Frontal cortex (tissue), 4 donors: ENCODE data around the gene ZNF511. TPM values are rescaled to one million over a fixed set of nuclear protein-coding genes. Genes with fewer than 3 reads are reported as not detected.

Source experiments
- DNase-seq, 2 donors: peaks; one replicate each; pipeline ENCODE4 v3.0.0; 2012; ENCODE audit warnings: low spot score in 2 of 2
- FAIRE-seq: peaks from 2 replicates; lab custom pipeline; 2012; peaks lifted over from hg19 to GRCh38; lab: Jason Lieb, UNC
- total RNA-seq: library from RNA; depleted of rRNA; stranded (reverse); fragments of >200 nt; gene quantifications from one replicate; pipeline ENCODE4 v1.2.3, GENCODE V29; 2014
- donor health status: control.
- donor health status: control.
- donor health status: control.

Gene ZNF511
- total RNA-seq, 1 donor from 2014 or later: 7.3 TPM

DNA sequence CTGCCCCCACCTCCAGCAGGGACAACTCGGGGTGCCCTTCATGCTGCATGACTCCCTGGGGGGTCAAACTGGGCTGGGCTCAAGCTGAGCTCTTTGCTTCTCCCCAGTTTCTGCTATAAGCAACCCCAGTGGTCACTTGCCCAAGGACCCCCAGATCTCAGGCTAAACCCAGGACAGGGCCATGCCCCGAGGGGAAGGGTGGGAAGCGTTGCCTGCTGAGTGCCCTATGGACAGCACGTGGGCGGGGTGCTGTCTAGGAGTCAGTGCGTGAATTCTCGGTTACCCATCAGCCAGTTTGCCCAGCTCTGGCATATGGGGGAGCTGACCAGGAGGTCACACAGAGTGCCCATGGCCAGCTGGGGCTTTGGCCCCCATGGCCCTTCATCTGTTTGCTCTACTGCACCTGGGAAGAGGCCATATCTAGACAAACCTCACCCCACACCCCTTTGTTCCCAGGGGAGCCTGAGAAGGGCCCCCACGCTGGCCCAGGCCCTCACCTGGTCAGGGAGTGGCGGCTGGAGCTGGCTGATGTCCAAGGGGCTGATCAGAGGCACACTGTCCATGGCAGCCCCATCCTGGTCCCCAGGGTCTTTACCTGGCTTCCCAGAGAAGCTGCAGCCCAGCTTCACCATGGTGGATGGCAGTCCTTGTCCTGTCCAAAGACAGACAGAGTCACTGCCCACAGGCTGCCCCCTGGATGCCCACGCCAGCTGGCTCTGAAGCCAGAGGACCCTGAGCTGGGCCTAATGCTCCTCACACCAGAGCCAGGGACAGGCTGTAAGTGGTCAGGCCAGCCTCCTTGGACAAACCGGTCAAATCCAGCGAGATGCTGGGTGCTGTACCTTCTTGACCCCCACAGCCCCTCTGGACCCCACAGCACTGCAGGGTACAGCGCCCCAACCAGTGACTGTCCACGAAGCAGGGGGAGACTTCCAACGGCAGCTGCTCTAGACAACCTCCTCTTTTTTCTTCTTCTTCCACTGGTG is 19.9 kb downstream of the ZNF511 start:
- no peak for FAIRE-seq
- DNase-seq: no peak

DNA sequence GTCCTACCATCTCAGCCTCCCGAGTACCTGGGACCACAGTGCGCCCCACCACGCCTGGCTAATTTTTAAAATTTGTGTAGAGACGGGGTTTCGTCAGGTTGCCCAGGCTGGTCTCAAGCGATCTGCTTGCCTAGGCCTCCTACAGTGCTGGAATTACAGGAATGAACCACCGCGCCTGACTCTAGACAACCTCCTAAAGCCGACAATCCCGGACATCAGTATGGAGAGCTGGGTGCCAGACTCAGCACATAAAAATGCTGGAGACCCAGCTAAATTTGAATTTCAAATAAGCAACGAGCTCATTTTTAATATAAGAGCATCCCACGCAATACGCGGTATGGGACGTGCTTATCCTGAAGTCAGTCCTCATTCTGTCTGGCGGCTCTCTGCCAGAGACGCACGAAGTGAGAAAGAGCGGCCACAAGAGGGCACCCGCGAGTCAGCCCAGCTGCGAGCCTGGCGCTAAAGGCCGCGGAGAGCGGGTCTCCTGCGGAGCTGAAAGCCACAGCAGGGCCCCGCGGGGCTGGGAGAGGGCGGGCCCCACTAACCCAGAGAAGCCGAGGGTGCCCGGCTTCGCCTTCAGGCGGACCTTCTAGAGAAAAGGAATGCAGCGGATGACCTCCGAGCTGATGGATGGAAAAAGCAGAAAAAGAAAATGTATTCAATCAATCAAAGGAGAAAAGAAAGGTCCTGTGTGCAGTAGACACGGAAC is 20.9 kb downstream of the ZNF511 start:
- FAIRE-seq (no peak), DNase-seq (peak; percentile 84 to 91)

DNA sequence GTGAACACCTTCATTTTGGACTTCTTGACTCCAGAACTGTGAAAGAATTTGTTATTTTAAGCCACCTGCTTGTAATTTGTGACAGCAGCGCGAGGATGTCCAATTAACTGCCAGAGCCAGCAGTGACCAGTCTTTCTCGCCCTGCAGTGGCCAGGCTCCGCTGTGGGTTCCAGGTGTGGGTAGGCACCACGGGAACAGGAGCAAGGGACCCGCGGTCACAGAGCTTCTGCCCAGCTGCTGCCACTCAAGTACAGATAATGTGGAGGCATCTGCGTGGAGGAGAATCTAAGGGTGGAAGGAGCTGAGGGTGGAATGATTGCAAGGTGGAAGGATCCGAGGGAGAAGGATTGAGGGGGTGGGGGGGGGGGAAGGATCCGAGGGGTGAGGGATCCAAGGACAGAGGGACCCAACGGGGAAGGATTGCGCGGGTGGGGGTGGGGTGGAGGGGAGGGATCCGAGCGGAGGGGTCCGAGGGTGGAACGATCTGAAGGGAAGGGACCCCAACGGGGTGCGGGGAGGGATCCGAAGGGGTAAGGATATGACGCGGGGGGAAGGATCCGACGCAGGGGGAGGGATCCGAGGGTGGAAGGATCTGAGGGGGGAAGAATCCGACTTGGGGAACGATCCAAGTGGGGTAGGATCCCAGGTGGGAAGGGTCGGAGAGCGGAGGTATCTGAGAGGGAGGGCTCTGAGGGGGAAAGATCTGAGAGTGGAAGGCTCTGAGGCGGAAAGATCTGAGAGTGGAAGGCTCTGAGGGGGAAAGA is 24.4 kb downstream of the ZNF511 start:
- FAIRE-seq: no peak
- DNase-seq: no peak

DNA sequence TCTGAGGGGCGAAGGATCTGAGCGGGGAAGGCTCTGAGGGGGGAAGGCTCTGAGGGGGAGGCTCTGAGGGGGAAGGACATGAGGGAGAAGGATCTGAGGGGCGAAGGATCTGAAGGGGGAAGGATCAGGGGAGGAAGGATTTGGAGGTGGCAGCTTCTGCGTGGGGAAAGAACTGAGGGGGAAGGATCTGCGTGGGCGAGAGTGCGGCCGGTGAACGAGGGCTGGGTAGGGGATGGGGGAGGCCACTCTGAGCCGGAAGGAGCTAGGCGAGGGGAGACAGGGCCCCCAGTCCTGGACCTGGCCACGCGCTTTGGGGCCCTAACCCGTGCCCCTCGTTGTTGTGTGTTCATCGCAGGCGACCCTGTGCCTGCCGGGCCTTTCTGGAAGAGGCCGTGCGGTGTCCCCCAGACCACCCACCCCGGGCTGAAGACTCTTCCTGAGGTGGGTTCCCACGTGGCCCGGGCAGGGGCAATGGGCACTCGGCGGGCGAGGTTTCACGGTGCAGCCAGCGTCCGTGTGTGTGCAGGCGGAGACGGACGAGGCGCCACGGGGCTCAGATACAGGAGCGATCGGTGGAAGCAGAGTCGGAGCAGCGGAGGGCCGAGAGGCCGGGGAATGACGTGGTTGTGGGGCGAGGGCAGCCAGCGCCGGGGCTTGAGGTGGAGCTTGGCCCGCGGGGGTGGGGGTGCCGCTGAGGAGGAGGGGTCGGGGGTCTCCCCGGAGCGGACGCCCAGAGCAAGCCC is 26.0 kb downstream of the ZNF511 start:
- DNase-seq: no peak

DNA sequence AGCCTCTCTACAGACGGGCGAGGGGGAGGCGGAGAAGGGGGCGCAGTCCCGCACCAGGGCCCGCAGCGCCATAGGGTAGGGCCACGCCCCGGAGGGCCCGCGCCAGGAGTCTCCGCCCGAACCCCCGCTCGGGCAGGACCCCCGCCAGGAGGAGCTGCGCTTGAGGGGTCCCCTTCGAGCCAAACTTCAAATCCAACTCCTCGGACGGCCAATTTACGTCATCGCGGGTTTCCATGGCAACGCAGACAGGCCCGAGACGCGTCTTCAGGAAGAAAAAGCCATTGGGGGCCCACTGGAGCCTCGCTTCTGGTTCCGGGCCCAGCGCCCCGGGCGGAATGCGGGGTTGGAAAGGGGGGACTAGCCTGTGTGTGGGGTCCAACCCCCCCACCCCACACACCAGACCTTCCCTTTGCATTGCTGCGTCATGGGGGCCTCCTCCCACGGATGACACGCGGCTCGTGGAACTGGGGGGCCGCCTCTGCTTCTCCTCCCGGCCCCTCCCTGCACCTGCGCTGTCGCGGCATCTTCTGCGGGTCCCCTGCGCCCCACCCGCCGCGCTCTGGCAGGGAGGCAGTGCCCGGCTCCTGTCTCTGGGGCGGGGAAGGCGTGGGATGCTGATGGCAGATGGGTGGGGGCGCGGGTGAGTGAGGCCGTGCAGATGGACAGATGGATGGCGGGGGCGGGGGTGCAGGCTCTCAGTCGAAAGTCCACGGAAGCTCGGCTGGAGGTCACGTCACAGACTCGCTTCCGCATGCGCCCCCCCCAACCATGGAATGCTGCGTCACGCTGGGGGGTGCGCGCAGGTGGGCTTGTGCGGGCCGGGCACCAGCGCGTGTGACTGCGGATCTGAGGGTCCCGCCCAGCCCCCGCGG is 26.8 kb downstream of the ZNF511 start:
- DNase-seq: peak; percentile 64 to 73
- FAIRE-seq: no peak

More for the DNA sequence above, 26.0 kb downstream of the ZNF511 start:
- no peak for FAIRE-seq

DNA sequence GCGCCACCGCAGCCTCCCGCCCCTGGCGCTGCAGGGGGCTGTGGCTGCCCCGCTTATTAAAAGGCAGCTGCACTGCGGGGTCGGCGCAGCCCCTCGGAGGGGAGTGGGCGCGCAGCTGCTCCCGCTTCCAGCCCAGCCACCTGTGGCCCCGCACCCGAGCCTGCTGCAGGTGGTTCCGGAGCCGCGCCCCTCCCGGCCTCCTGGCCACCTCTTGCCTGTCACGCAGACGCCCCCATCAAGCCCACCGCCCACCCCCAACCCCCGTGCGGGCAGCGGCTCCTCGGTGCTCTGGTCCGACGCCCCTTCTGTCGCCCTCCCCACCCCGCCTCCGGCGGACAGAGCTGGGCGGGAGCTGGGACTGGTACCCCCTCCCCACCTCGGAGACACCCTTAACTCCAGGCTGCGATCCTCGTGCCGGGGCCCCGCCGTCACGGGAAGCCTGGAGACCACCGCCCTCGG is 27.4 kb downstream of the ZNF511 start:
- DNase-seq: peak in 1 of 2 donors; percentile 46
- FAIRE-seq: no peak

DNA sequence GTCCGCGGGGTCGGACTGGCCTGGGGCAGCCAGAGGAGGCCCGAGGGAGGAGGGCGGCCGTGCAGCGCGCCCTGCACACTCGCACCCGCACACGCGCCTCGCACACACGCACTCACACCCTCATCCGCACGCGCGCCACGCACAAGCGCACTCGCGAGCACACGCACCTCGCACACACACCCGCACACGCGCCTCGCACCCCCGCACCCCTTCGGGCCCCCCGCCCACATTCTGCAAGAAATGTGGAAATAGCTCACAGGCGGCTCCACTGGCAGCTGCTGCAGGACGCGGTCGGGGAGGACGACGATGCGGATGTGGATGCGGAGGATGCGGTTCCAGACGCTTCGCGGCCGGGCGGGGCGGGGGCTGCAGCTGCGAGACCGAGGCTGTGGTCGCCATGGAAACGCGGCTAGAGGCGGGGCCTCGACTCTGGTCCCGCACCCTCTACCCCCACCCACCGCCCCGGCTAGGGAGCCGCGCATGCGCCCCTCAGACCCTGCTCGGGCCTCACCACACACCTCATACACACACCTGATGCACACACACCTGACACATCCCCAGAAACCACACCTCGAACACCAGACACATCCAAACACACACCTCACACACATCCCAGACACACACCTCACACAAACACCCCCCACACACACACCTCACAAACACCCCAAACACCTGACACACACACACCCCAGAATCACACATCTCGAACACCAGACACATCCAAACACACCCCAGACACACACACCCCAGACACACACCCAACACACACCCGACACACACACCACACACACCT is 28.1 kb downstream of the ZNF511 start, which contains the start of gene CALY:
Gene CALY (minus strand): TSS at position 320 of the 793 bp plus-strand sequence. CDS start 7,907 bp downstream, outside the sequence.
- DNase-seq (peak; percentile 74 to 78), FAIRE-seq (no peak)

DNA sequence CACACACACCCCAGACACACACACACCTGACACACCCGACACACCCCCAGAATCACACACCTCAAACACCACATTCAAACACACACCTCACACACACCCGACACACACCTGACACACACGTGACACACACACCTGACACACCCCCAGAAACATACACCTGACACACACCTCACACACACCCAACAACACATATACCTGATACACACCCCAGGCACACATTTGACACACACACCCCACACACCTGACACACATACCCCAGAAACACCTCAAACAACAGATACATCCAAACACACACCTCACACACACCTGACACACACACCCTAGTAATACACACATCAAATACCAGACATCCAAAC is 28.6 kb downstream of the ZNF511 start:
- DNase-seq: no peak
- no peak for FAIRE-seq

DNA sequence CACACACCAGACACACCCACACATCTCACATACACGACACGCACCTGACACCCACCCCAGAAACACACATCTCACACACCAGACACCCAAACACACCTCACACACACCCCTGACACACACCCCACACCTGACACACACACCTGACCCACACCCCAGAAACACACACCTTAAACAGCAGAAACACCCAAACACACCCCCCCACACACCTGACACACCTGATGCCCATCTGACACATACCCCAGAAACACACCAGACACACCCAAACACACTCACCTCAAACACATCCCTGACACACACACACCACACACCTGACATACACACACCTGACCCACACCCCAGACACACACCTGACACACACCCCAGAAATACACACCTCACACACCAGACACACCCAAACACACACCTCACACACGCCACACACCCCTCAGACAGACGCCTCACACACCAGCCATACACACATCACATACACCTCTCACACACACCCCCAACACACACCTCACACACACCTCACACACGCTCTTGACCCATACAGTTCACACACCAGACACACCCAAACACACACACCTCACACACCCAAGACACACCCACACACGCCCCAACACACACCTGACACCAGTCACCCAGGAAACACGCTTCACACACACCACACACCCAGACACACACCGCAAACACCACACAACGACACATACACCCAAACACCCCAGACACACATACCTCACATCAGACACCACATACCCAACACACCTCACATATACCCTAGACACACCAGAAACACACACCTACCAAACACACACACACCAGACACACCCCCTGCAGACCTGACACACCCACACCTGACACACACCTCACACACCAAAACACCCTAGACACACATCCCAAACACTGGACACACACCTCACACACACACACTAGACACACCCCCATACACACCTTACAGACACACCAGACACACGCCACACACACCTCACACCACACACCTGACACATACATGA is 29.7 kb downstream of the ZNF511 start:
- FAIRE-seq: no peak
- no peak for DNase-seq

DNA sequence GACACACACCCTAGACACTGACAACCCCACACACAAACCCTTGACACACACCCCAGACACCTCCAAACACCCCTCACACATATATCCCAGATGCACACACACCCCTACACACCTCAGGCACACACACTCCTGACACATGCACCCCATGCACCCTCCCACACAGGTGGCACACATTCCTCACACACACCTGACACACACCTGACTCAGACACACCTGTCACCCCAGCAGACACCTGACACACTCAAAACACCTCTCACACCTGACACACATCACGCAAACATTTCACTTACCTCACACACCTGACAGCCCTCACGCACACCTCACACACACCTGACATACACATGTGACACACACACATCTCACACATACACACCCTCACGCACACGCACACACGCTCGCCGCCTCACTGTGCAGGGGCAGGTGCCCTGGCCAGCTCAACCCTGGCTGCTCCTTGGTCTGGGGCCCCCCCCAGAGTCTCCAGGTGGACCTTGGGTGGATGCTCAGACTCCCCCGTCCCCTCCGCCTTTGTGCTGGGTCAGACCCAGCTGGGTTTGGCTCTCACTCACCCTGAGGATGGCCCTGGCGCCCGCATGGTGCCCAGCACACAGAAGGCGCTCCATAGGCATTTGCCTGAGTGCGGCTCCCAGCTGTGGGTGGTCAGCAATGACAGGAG is 31.1 kb downstream of the ZNF511 start:
- DNase-seq (no peak), FAIRE-seq (no peak)

DNA sequence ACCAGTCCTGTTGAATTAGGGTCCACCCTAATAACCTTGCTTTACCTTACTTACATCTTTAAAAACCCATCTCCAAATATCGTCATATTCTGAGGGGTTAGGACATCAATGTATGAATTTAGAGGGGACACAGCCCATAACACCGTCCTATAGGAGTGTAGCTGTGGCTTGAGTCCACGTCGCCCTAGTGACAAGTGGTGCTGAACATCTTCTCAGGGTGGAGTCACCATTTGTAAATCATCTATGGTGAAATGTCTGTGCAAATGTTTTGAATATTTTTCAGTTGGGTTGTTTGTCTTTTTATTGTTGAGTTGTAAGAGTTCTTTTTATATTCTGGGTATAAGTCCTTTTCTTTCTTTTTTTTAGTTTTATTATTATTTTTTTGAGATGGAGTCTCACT is 33.3 kb downstream of the ZNF511 start:
- DNase-seq (no peak), FAIRE-seq (no peak)

DNA sequence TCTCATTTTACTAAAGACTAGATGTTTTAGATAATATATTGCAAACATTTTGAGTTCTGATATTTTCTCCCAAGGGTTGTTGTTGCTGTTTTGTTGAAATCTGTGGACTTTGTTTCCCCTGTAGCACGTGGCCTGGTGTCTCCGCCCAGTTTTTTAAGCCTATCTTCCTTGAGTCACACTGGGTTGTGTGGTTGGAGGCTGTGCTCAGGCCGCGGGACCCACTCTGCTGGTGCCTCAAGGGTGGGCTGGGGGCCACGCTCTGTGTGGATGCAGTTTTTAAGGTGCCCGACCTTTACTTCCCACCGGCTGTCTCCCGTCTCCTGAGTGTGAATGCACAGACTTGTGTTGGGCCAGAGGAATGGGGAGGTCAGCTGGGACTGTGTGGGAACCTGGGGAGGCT is 34.2 kb downstream of the ZNF511 start:
- FAIRE-seq (no peak), DNase-seq (no peak)

DNA sequence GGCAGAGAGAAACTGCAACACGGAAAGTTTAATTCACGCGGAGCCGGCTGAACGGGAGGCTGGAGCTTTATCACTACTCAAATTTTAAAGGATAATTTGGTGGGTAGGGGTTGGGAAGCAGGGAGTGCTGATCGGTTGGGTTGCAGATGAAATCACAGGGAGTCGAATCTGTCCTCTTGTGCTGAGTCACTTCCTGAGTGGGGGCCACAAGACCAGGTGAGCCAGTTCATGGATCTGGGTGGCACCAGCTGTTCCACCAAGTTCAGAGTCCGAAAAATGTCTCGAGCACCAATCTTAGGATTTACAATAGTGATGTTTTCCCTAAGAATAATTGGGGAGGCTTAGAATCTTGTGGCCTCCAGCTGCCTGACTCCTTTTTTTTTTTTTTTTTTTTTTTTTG is 34.8 kb downstream of the ZNF511 start:
- FAIRE-seq (no peak), DNase-seq (no peak)

DNA sequence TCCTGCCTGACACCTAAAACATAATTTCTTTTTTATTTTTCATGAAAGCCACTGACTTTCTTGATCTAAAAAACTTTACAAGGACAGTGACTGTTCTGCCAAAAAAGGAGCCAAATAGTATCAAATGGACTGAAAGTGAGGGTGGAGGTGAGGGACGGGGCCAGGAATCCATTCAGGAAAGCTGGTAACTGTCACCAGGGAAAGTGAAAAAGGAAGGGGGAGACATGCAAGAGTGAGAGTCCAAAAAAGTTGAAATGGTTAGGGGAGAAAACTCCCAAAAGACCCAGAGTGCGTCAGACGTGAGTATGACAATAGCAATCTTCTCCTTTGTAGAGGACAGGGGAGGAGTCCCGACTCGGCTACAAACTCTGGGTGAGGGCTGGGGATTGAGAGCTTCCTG is 35.5 kb downstream of the ZNF511 start:
- DNase-seq (no peak), FAIRE-seq (no peak)

DNA sequence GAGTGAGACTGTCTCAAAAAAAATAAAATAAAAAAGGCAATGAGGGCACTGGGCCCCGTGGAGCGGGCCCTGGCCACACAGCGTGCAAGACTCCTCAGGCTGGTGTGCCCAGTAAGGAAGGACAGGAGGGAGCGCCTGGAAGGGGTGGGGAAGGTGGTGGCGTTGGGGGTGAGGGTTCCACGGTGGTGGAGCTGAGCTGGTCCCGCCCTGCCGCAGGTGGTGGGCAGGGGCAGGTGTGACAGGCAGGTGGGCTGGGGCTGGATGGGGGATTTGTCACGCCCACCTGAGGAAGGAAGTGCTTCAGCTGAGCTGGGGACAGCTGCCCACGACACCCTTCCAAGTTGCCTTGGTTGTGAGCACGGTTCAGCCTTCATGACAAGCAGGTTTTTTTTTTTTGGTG is 37.7 kb downstream of the ZNF511 start:
- DNase-seq: no peak
- FAIRE-seq: no peak
